Metanephros (tissue), 1 donor: Measurements from ENCODE around the gene C11orf71. TPM values are rescaled to one million over a fixed set of nuclear protein-coding genes. Genes with fewer than 3 reads are reported as not detected.

Experiments
- total RNA-seq: library from RNA; depleted of rRNA; stranded (reverse); fragments of >200 nt; gene quantifications from one replicate; pipeline ENCODE4 v1.2.3, GENCODE V29; 2014

C11orf71 gene, protein sequence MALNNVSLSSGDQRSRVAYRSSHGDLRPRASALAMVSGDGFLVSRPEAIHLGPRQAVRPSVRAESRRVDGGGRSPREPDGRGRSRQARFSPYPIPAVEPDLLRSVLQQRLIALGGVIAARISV
- 12.3 TPM for total RNA-seq

DNA sequence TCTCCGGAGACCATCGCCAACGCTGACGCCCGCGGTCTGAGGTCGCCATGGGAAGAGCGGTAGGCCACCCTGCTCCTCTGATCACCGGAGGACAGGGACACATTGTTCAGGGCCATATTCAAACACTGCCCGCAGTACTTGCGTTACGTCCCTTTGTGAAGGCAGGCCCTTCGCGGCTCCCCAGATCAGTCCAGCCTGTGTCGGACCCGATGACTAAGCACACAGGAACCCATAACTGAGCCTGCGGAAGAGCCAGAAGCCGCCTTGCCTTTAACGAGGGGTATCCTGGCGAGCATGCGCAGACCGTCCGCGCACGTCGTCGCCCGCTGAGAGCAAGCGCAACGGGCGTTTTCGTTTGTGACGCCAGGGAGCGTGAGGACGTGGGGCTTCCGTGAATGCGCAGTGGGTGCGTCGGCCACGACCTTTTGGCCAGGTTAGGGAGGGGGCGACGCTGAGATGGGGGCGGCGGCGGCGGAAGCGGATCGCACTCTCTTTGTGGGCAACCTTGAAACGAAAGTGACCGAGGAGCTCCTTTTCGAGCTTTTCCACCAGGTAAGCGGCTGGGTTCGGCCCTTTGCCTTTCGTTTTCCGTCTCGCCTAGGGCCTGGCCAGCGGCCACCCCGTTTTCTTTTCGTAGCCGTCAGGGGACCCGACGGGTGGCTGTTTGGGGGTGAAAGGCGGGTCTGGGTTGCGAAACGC is at the start of gene C11orf71, which contains the start of gene RBM7:
Gene C11orf71 (minus strand): TSS at position 296 of the 699 bp plus-strand sequence. CDS start 180 bp downstream, at position 116.
Gene RBM7 (plus strand): TSS at position 451 of the 699 bp plus-strand sequence. CDS start 6 bp downstream, at position 457.

DNA sequence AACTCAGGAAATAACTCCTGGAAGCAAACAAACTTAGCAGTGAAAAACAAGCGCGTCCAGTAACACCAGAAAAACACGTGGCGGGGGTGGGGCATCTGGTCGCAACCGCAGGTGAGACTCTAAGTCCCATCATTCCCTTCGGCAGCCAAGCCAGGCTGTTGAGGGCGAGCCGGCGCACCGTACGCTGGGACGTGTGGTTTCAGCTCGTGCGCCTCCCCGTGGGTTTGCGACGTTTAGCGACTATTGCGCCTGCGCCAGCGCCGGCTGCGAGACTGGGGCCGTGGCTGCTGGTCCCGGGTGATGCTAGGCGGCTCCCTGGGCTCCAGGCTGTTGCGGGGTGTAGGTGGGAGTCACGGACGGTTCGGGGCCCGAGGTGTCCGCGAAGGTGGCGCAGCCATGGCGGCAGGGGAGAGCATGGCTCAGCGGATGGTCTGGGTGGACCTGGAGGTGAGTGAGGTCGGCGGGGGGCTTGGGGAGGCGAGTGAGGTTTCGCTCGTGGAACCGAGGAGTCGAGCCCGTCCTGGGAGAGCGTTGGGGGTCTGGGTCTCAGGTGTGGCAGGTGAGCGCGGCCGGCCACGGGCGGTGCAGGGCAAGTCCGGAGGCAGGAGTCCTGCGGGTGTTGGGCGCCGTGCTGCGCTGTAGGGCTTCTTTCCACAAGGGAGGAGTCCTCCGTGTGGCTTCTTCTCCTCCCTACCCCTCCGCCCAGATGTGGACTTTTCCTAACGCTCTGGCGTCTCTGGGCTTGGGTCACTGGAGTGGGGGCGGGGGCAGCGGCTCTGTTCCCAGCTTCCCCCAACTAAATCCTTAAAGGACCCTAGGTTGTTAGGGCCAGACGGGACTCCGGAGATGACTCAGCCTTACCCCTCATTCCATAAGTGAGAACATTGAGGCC is 39.2 kb upstream of the C11orf71 start, which contains the start of gene REXO2:
Gene REXO2 (plus strand): TSS at position 239 of the 892 bp plus-strand sequence. CDS start 62 bp downstream, at position 301.

Other genes starting within 250 kb of the C11orf71 start
- gene NNMT, start 104.1 kb downstream of the C11orf71 start, total RNA-seq: 14.5 TPM
- 37.1 TPM for gene RBM7, start 155 bp upstream of the C11orf71 start, total RNA-seq
- 56.8 TPM for gene REXO2, start 39.0 kb upstream of the C11orf71 start, total RNA-seq
- gene NXPE1, start 159.4 kb upstream of the C11orf71 start, total RNA-seq: not detected
- not detected for gene NXPE4, start 195.3 kb upstream of the C11orf71 start, total RNA-seq